Measurements from ENCODE around the gene FAM193B.

Gene FAM193B

DNA sequence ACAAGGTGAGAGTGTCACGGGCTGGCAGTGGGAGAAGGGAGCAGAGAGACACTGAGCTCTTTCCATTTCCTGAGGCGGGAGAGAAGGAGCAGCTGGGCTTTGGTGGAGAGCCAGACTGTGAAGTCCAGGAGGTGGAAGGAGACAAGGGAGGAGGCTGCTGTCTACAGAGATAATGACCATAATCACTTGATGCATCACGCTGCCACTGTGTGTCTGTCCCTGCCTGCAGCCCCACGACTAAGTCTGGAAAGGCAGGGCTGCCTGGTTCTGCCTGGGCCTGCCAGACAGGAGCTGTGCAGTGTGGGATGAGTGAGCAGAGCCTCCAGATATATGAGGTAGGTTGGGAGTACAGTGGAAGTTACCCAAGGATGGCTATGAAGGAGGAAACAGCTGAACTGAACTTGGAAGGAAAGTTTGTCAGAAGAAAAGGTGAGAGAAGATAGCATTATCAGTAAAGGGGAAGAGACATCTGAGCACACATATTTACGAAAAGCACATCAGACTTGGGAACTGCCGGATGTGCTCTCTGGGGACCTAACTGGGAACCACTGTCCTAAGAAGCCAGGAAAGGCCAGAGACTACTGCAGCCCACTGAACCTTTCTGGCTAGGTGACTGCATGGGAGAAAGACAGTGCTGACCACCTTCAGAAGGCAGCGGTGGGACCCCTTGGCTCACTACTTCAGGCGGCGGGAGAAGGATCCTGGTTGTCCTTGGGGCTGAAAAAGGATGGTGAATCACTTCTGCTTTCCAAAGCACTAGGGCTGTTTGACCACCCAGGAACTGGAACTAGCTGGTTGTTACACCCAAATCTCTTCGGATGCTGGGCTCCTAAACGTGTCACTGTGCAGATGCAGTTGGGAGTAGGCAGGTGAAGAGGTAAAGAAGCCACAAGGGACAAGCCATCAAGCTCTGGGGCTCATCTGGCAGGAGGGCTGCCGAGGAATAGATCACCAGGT, 24.8 kb downstream of the FAM193B start:
- Histone ChIP-seq H3K27ac (no peak overlapping the region), H3K36me3 (replicated peaks) (peaks cover 65% of the 10 kb centered on the region), H3K27me3 (replicated peaks) (no peaks in the 10 kb centered on the region), H3K4me3 (ENCODE audit: low read depth, low read length) (no peak overlapping the region)
- TF ChIP-seq, protein P1, sequence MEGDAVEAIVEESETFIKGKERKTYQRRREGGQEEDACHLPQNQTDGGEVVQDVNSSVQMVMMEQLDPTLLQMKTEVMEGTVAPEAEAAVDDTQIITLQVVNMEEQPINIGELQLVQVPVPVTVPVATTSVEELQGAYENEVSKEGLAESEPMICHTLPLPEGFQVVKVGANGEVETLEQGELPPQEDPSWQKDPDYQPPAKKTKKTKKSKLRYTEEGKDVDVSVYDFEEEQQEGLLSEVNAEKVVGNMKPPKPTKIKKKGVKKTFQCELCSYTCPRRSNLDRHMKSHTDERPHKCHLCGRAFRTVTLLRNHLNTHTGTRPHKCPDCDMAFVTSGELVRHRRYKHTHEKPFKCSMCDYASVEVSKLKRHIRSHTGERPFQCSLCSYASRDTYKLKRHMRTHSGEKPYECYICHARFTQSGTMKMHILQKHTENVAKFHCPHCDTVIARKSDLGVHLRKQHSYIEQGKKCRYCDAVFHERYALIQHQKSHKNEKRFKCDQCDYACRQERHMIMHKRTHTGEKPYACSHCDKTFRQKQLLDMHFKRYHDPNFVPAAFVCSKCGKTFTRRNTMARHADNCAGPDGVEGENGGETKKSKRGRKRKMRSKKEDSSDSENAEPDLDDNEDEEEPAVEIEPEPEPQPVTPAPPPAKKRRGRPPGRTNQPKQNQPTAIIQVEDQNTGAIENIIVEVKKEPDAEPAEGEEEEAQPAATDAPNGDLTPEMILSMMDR (IDR thresholded peaks at IDR 0.05; ENCODE audit: low read depth, low read length, missing control alignments): no peak
- no peak for DNase-seq
- in situ Hi-C loops (cut with HindIII; ENCODE audit: low pct_ligation_motif_present, low sequenced_read_pairs): no loop called here

DNA sequence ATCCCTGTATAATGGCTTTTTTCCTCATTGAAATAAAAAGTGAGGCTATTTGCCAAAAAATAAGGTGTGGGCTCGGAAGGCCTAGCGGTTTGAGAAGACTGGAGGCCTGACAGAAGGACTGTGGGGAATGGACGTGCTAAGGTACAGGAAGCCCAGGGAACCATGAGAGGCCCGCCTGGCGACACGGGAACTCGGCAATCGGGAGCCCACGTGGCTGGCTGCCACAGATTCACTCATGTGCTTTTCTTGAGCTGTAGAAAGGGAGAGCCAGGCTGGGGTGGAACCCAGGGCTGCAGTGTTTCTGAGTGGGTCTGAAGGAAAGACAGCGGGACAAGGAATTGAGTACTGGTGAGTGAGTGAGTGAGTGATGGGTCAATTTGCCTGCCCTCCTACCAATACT, 25.7 kb downstream of the FAM193B start:
- Histone ChIP-seq H3K36me3 (replicated peaks) (peaks cover 70% of the 10 kb centered on the region), H3K27ac (no peak overlapping the region), H3K27me3 (replicated peaks) (no peaks in the 10 kb centered on the region), H3K4me3 (ENCODE audit: low read depth, low read length) (no peak overlapping the region)
- DNase-seq: no peak
- TF ChIP-seq, protein P1 (IDR thresholded peaks at IDR 0.05; ENCODE audit: low read depth, low read length, missing control alignments): no peak
- in situ Hi-C loops (cut with HindIII; ENCODE audit: low pct_ligation_motif_present, low sequenced_read_pairs): no loop called here

DNA sequence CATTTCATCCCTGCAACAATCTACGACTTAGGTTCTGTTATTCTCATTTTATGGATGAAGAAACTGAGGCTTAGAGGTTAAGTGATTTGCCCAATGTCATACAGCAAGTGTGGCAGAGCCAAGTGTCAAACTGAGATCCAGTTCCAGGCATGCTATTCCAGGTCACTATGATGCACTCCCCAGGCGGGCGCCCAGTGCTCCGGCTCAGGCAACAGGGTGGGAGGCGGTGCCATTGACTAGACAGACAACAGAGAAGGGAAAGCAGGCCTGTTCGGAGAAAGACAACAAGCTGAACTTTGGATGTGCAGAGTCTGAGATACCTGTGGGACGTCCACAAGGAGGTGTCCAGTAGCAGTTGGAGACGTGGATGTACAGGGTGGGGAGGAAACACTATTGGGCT, 26.8 kb downstream of the FAM193B start:
- H3K27me3 ChIP-seq (replicated peaks): no peaks in the 10 kb centered on the region
- H3K36me3 ChIP-seq (replicated peaks): peaks cover 67% of the 10 kb centered on the region
- H3K4me3 ChIP-seq (ENCODE audit: low read depth, low read length): no peak overlapping the region
- TF ChIP-seq, protein P1 (IDR thresholded peaks at IDR 0.05; ENCODE audit: low read depth, low read length, missing control alignments): no peak
- in situ Hi-C loops (cut with HindIII; ENCODE audit: low pct_ligation_motif_present, low sequenced_read_pairs): no loop called here
- no peak overlapping the region for H3K27ac ChIP-seq
- DNase-seq: no peak

DNA sequence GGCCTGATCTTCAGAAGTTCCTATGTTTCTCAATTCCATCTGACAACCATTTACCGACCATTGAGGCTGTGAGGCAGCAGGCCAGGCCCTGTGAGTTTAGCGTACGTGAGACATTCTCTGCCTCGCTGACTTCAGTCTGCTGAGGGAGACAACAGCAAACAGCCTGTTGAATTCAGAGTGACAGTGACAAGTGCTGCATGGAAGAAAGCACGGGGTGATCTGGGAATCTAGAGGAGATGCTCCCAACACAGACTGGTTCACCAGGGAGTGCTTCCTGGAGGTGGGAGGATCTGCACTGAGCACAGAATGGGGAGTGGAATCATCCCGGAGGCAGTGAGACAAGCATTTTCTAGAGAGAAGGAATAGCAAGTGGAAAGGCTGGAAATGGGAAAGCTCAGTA, 27.6 kb downstream of the FAM193B start:
- TF ChIP-seq, protein P1 (IDR thresholded peaks at IDR 0.05; ENCODE audit: low read depth, low read length, missing control alignments): no peak
- Histone ChIP-seq H3K27ac (no peak overlapping the region), H3K27me3 (replicated peaks) (no peaks in the 10 kb centered on the region), H3K36me3 (replicated peaks) (peaks cover 67% of the 10 kb centered on the region), H3K4me3 (ENCODE audit: low read depth, low read length) (no peak overlapping the region)
- in situ Hi-C loops (cut with HindIII; ENCODE audit: low pct_ligation_motif_present, low sequenced_read_pairs): no loop called here
- DNase-seq: no peak

DNA sequence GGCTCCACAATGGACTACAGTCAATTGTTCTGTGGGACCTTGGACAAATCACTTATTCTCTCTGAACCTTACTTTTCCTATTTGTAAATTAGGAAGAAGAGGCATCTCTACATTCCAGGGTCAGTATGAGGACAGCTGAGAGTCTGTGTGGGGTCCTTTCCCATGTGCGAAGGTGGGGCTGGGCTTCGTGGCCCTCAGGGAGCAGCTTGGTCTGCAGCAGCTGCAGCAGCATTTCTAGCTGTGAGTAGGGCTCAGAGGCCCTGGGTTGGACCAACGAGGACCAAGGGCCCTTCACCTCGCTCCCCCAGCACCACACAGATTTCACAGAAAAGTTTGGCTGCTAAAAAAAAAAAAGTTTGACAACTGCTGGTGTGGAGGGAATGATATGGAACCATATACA, 28.2 kb downstream of the FAM193B start:
- no peaks in the 10 kb centered on the region for H3K27me3 ChIP-seq (replicated peaks)
- H3K27ac ChIP-seq: no peak overlapping the region
- TF ChIP-seq, protein P1 (IDR thresholded peaks at IDR 0.05; ENCODE audit: low read depth, low read length, missing control alignments): no peak
- H3K4me3 ChIP-seq (ENCODE audit: low read depth, low read length): no peak overlapping the region
- in situ Hi-C loops (cut with HindIII; ENCODE audit: low pct_ligation_motif_present, low sequenced_read_pairs): no loop called here
- peaks cover 69% of the 10 kb centered on the region for H3K36me3 ChIP-seq (replicated peaks)
- no peak for DNase-seq

Data from brain microvascular endothelial cell (primary cell).